Liver (tissue), 9 donors: Measurements from ENCODE around the gene TNS4. TPM values are rescaled to one million over a fixed set of nuclear protein-coding genes. Genes with fewer than 3 reads are reported as not detected.
"Not testable (repeated sequence)": the region's sequence is repeated elsewhere in the genome, so short reads cannot be mapped to it uniquely, and the experiment has no call there.

ENCODE experiments used
- DNase-seq: peaks from one replicate; pipeline ENCODE4 v3.0.0-alpha.2; 2017; ENCODE audit warnings: low spot score
- H3K27ac ChIP-seq, 2 donors: one replicate each; pipeline ENCODE4 v1.7.0; 2013; ENCODE audit warnings: inconsistent platforms in 2 of 2, low read length in 2 of 2, control low read depth in 1 of 2, low read depth in 1 of 2, mild to moderate bottlenecking in 1 of 2
- H3K27me3 ChIP-seq, 4 donors: one replicate each; pipeline versions ENCODE4 v1.6.1 to v1.7.0; 2013; ENCODE audit warnings: low read length in 3 of 4, inconsistent platforms in 1 of 4, mild to moderate bottlenecking in 1 of 4, moderate library complexity in 1 of 4; ENCODE audit not compliant: control insufficient read depth in 4 of 4, insufficient read depth in 4 of 4
- H3K36me3 ChIP-seq, 4 donors: one replicate each; pipeline versions ENCODE4 v1.6.1 to v1.7.0; 2013; ENCODE audit warnings: low read length in 3 of 4, mild to moderate bottlenecking in 3 of 4, low read depth in 1 of 4, moderate library complexity in 1 of 4; ENCODE audit not compliant: control insufficient read depth in 4 of 4, insufficient read depth in 3 of 4
- H3K4me1 ChIP-seq, 4 donors: one replicate each; pipeline versions ENCODE4 v1.6.1 to v1.7.0; 2013; ENCODE audit warnings: low read length in 3 of 4, mild to moderate bottlenecking in 3 of 4, moderate library complexity in 1 of 4; ENCODE audit not compliant: control insufficient read depth in 4 of 4, insufficient read depth in 4 of 4
- H3K4me3 ChIP-seq, 3 donors: one replicate each; pipeline versions ENCODE4 v1.6.1 to v1.7.0; 2013; ENCODE audit warnings: low read length in 3 of 3, control low read depth in 1 of 3, low read depth in 1 of 3, mild to moderate bottlenecking in 1 of 3
- H3K9ac ChIP-seq, 2 donors: one replicate each; pipeline ENCODE4 v1.7.0; 2013; ENCODE audit warnings: low read length in 2 of 2, mild to moderate bottlenecking in 2 of 2, moderate library complexity in 2 of 2, control low read depth in 1 of 2, low read depth in 1 of 2
- H3K9me3 ChIP-seq, 4 donors: one replicate each; pipeline versions ENCODE4 v1.6.1 to v1.7.0; 2013; ENCODE audit warnings: low read length in 3 of 4; ENCODE audit not compliant: control insufficient read depth in 4 of 4
- EGR1 ChIP-seq, 2 donors: IDR thresholded peaks; 2 replicates each; pipeline ENCODE4 v1.6.1; 2016 to 2018; ENCODE audit warnings: antibody characterized with exemption in 2 of 2, low read depth in 2 of 2
- FOXA1 ChIP-seq: IDR thresholded peaks from 2 replicates; pipeline ENCODE4 v1.6.1; 2016; ENCODE audit warnings: antibody characterized with exemption
- FOXA2 ChIP-seq: IDR thresholded peaks from 2 replicates; pipeline ENCODE4 v1.6.1; 2016; ENCODE audit warnings: antibody characterized with exemption
- HNF4A ChIP-seq, 2 donors: conservative IDR thresholded peaks; 2 replicates each; pipeline ENCODE4 v1.6.1; 2016; ENCODE audit warnings: antibody characterized with exemption in 2 of 2, mild to moderate bottlenecking in 2 of 2
- HNF4G ChIP-seq: IDR thresholded peaks from 2 replicates; pipeline ENCODE4 v1.6.1; 2016; ENCODE audit warnings: antibody characterized with exemption
- JUND ChIP-seq, 2 donors: IDR thresholded peaks; 2 replicates each; pipeline ENCODE4 v1.6.1; 2016; ENCODE audit warnings: antibody characterized with exemption in 2 of 2
- NR2F2 ChIP-seq: IDR thresholded peaks from 2 replicates; pipeline ENCODE4 v1.6.1; 2016; ENCODE audit warnings: antibody characterized with exemption
- RAD21 ChIP-seq, 2 donors: IDR thresholded peaks; 2 replicates each; pipeline ENCODE4 v1.6.1; 2016; ENCODE audit warnings: antibody characterized with exemption in 2 of 2, mild to moderate bottlenecking in 2 of 2
- RXRA ChIP-seq, 2 donors: IDR thresholded peaks; 2 replicates each; pipeline ENCODE4 v1.6.1; 2017 to 2018; ENCODE audit warnings: antibody characterized with exemption in 2 of 2, mild to moderate bottlenecking in 1 of 2
- SP1 ChIP-seq: IDR thresholded peaks from 2 replicates; pipeline ENCODE4 v1.6.1; 2018; ENCODE audit warnings: antibody characterized with exemption, mild to moderate bottlenecking
- TAF1 ChIP-seq: conservative IDR thresholded peaks from 2 replicates; pipeline ENCODE4 v1.6.1; 2016; ENCODE audit warnings: antibody characterized with exemption, mild to moderate bottlenecking
- YY1 ChIP-seq: IDR thresholded peaks from 2 replicates; pipeline ENCODE4 v1.6.1; 2016; ENCODE audit warnings: antibody characterized with exemption, mild to moderate bottlenecking
- WGBS: extraction: QIAGEN DNeasy Blood & Tissue Kit; methylation state at CpG from one replicate; pipeline ENCODE4 v1.1.7; 2013; 5-methylcytosine and 5-hydroxymethylcytosine counted together
- polyA plus RNA-seq, 2 donors: library from polyadenylated mRNA; stranded (reverse) in 1 of 2; unstranded in 1 of 2; fragments of 200-250 nt in 1 of 2; fragments of >200 nt in 1 of 2; fragmentation: Nextera tagmentation in 1 of 2; extraction: Ambion mirVana in 1 of 2; gene quantifications; one replicate each; pipeline versions ENCODE4 v1.2.1 to v1.2.3, GENCODE V29; 2013 to 2015
- total RNA-seq, 2 donors: library from RNA; depleted of rRNA; stranded (reverse); fragments of >200 nt; gene quantifications; one replicate each; pipeline ENCODE4 v1.2.3, GENCODE V29; 2014
- TF ChIP-seq, protein P1 (sequence below): IDR thresholded peaks from 2 replicates; pipeline ENCODE4 v1.6.1; 2016; ENCODE audit warnings: antibody characterized with exemption
- TF ChIP-seq, protein P2 (sequence below): IDR thresholded peaks from 2 replicates; pipeline ENCODE4 v1.6.1; 2016; ENCODE audit warnings: antibody characterized with exemption
- TF ChIP-seq, protein P3 (sequence below): fragments of 150-350 bp; IDR thresholded peaks from 2 replicates; pipeline ENCODE4 v1.5.1; 2017; ENCODE audit warnings: improper control_type of control experiment, low read depth, low read length; ENCODE audit not compliant: missing input control
- TF ChIP-seq, protein P4 (sequence below): IDR thresholded peaks from 2 replicates; pipeline ENCODE4 v1.6.1; 2016; ENCODE audit warnings: antibody characterized with exemption
- TF ChIP-seq, protein P5 (sequence below): IDR thresholded peaks from 2 replicates; pipeline ENCODE4 v1.6.1; 2016; ENCODE audit warnings: antibody characterized with exemption, mild to moderate bottlenecking
- donor health status: healthy.
- donor health status: healthy.
- donor health status: healthy.
- donor health status: healthy.
- donor health status: healthy.

Gene TNS4
- total and polyA plus RNA-seq, 4 donors = 0.08 TPM; not detected in 3

DNA sequence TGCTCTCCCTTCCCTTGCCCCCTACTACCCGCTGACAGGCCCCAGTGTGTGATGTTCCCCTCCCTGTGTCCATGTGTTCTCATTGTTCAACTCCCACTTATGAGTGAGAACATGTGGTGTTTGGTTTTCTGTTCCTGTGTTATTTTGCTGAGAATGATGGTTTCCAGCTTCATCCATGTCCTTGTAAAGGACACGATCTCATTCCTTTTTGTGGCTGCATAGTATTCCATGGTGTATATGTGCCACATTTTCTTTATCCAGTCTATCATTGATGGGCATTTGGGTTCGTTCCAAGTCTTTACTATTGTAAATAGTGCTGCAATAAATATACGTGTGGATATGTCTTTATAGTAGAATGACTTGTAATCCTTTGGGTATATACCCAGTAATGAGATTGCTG, 45.1 kb upstream of the TNS4 start:
- H3K9ac ChIP-seq, DNase-seq, H3K4me3 ChIP-seq, H3K9me3 ChIP-seq, H3K27ac ChIP-seq, H3K27me3 ChIP-seq, H3K36me3 ChIP-seq: not testable (repeated sequence)
- H3K4me1 ChIP-seq = peaks cover 25 to 62% (median 46%) of the 10 kb centered on the region in 4 donors
- WGBS = 91% methylated on average over 4 of the region's 4 CpGs

DNA sequence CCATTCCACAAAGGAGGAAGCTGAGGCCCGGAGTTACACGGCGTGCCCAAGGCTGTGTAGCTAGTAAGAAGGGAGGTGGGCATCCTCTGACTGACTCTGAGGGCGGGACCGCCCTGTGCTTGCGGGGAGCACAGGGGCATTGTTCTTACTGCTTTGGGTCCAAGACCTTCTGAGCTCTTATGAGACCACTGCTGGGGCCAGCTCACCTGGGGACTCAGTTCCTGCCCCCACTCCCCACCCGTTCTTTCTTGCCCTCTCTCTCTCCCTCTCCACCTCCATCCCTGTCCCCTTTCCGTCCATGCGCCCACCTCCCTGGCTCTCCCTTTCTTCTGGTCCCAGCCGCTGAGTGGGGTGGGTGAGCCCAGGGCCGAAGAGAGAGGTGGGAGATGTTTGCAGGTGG, 44.2 kb upstream of the TNS4 start:
- 97% methylated on average over 11 of the region's 11 CpGs for WGBS
- Histone ChIP-seq H3K4me3 (no peak overlapping the region), H3K36me3 (no peaks in the 10 kb centered on the region), H3K27ac (no peak overlapping the region), H3K27me3 (no peaks in the 10 kb centered on the region), H3K4me1 (peaks cover 25 to 62% (median 44%) of the 10 kb centered on the region in 4 donors), H3K9ac (no peak overlapping the region), H3K9me3 (no peaks in the 10 kb centered on the region)
- no peak for TF ChIP-seq FOXA1
- TF ChIP-seq RAD21 (IDR thresholded peaks at IDR 0.05) = no peak
- no peak for TF ChIP-seq HNF4A (conservative IDR thresholded peaks at IDR 0.05)
- TF ChIP-seq HNF4G = no peak
- no peak for TF ChIP-seq YY1
- no peak for TF ChIP-seq SP1
- no peak for TF ChIP-seq TAF1
- TF ChIP-seq, protein P1, sequence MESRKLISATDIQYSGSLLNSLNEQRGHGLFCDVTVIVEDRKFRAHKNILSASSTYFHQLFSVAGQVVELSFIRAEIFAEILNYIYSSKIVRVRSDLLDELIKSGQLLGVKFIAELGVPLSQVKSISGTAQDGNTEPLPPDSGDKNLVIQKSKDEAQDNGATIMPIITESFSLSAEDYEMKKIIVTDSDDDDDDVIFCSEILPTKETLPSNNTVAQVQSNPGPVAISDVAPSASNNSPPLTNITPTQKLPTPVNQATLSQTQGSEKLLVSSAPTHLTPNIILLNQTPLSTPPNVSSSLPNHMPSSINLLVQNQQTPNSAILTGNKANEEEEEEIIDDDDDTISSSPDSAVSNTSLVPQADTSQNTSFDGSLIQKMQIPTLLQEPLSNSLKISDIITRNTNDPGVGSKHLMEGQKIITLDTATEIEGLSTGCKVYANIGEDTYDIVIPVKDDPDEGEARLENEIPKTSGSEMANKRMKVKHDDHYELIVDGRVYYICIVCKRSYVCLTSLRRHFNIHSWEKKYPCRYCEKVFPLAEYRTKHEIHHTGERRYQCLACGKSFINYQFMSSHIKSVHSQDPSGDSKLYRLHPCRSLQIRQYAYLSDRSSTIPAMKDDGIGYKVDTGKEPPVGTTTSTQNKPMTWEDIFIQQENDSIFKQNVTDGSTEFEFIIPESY = no peak
- TF ChIP-seq, protein P2, sequence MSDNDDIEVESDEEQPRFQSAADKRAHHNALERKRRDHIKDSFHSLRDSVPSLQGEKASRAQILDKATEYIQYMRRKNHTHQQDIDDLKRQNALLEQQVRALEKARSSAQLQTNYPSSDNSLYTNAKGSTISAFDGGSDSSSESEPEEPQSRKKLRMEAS = no peak
- TF ChIP-seq NR2F2 = no peak
- TF ChIP-seq, protein P3, sequence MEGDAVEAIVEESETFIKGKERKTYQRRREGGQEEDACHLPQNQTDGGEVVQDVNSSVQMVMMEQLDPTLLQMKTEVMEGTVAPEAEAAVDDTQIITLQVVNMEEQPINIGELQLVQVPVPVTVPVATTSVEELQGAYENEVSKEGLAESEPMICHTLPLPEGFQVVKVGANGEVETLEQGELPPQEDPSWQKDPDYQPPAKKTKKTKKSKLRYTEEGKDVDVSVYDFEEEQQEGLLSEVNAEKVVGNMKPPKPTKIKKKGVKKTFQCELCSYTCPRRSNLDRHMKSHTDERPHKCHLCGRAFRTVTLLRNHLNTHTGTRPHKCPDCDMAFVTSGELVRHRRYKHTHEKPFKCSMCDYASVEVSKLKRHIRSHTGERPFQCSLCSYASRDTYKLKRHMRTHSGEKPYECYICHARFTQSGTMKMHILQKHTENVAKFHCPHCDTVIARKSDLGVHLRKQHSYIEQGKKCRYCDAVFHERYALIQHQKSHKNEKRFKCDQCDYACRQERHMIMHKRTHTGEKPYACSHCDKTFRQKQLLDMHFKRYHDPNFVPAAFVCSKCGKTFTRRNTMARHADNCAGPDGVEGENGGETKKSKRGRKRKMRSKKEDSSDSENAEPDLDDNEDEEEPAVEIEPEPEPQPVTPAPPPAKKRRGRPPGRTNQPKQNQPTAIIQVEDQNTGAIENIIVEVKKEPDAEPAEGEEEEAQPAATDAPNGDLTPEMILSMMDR = no peak
- TF ChIP-seq FOXA2 = no peak
- TF ChIP-seq, protein P4, sequence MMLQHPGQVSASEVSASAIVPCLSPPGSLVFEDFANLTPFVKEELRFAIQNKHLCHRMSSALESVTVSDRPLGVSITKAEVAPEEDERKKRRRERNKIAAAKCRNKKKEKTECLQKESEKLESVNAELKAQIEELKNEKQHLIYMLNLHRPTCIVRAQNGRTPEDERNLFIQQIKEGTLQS = no peak
- no peak for TF ChIP-seq JUND (IDR thresholded peaks at IDR 0.05)
- TF ChIP-seq EGR1 (IDR thresholded peaks at IDR 0.05; ENCODE audit: low read depth in 2 of 2) = no peak
- TF ChIP-seq, protein P5, sequence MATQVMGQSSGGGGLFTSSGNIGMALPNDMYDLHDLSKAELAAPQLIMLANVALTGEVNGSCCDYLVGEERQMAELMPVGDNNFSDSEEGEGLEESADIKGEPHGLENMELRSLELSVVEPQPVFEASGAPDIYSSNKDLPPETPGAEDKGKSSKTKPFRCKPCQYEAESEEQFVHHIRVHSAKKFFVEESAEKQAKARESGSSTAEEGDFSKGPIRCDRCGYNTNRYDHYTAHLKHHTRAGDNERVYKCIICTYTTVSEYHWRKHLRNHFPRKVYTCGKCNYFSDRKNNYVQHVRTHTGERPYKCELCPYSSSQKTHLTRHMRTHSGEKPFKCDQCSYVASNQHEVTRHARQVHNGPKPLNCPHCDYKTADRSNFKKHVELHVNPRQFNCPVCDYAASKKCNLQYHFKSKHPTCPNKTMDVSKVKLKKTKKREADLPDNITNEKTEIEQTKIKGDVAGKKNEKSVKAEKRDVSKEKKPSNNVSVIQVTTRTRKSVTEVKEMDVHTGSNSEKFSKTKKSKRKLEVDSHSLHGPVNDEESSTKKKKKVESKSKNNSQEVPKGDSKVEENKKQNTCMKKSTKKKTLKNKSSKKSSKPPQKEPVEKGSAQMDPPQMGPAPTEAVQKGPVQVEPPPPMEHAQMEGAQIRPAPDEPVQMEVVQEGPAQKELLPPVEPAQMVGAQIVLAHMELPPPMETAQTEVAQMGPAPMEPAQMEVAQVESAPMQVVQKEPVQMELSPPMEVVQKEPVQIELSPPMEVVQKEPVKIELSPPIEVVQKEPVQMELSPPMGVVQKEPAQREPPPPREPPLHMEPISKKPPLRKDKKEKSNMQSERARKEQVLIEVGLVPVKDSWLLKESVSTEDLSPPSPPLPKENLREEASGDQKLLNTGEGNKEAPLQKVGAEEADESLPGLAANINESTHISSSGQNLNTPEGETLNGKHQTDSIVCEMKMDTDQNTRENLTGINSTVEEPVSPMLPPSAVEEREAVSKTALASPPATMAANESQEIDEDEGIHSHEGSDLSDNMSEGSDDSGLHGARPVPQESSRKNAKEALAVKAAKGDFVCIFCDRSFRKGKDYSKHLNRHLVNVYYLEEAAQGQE = no peak
- TF ChIP-seq RXRA (IDR thresholded peaks at IDR 0.05) = no peak
- no peak for DNase-seq
